Measurements from ENCODE around the gene CWC27.

DNA sequence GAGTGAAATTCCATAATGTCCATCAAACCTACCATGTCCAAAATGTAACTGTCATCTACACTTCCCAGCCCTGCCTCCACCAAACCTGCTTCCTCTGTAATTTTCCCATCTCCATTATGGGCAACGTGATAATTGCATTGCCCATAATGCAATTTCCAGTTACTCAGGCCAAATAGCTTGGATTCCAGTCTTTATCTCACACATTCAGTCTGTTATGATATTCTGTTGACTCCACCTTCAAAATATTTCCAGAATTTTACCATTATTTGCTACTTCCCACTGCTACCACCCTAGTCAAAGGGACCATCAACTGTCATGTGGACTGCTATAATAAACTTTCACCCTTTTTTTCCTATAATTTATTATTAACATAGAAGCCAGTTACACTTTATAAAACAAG, 256.0 kb downstream of the CWC27 start:
- TF ChIP-seq, protein P1, sequence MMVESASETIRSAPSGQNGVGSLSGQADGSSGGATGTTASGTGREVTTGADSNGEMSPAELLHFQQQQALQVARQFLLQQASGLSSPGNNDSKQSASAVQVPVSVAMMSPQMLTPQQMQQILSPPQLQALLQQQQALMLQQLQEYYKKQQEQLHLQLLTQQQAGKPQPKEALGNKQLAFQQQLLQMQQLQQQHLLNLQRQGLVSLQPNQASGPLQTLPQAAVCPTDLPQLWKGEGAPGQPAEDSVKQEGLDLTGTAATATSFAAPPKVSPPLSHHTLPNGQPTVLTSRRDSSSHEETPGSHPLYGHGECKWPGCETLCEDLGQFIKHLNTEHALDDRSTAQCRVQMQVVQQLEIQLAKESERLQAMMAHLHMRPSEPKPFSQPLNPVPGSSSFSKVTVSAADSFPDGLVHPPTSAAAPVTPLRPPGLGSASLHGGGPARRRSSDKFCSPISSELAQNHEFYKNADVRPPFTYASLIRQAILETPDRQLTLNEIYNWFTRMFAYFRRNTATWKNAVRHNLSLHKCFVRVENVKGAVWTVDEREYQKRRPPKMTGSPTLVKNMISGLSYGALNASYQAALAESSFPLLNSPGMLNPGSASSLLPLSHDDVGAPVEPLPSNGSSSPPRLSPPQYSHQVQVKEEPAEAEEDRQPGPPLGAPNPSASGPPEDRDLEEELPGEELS (CRISPR knock-in tag; IDR thresholded peaks at IDR 0.05) = no peak
- TF ChIP-seq, protein P2, sequence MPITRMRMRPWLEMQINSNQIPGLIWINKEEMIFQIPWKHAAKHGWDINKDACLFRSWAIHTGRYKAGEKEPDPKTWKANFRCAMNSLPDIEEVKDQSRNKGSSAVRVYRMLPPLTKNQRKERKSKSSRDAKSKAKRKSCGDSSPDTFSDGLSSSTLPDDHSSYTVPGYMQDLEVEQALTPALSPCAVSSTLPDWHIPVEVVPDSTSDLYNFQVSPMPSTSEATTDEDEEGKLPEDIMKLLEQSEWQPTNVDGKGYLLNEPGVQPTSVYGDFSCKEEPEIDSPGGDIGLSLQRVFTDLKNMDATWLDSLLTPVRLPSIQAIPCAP (CRISPR knock-in tag; IDR thresholded peaks at IDR 0.05) = no peak
- TF ChIP-seq, protein P3, sequence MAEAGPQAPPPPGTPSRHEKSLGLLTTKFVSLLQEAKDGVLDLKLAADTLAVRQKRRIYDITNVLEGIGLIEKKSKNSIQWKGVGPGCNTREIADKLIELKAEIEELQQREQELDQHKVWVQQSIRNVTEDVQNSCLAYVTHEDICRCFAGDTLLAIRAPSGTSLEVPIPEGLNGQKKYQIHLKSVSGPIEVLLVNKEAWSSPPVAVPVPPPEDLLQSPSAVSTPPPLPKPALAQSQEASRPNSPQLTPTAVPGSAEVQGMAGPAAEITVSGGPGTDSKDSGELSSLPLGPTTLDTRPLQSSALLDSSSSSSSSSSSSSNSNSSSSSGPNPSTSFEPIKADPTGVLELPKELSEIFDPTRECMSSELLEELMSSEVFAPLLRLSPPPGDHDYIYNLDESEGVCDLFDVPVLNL (CRISPR knock-in tag; IDR thresholded peaks at IDR 0.05; ENCODE audit: borderline replicate concordance, low read depth) = no peak
- TF ChIP-seq TP53 (CRISPR knock-in tag; IDR thresholded peaks at IDR 0.05) = no peak
- TF ChIP-seq, protein P4, sequence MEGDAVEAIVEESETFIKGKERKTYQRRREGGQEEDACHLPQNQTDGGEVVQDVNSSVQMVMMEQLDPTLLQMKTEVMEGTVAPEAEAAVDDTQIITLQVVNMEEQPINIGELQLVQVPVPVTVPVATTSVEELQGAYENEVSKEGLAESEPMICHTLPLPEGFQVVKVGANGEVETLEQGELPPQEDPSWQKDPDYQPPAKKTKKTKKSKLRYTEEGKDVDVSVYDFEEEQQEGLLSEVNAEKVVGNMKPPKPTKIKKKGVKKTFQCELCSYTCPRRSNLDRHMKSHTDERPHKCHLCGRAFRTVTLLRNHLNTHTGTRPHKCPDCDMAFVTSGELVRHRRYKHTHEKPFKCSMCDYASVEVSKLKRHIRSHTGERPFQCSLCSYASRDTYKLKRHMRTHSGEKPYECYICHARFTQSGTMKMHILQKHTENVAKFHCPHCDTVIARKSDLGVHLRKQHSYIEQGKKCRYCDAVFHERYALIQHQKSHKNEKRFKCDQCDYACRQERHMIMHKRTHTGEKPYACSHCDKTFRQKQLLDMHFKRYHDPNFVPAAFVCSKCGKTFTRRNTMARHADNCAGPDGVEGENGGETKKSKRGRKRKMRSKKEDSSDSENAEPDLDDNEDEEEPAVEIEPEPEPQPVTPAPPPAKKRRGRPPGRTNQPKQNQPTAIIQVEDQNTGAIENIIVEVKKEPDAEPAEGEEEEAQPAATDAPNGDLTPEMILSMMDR (IDR thresholded peaks at IDR 0.05) = no peak
- no peak for TF ChIP-seq ZNF263 (CRISPR knock-in tag; IDR thresholded peaks at IDR 0.05; ENCODE audit: low read depth)
- TF ChIP-seq ETV6 (CRISPR knock-in tag; IDR thresholded peaks at IDR 0.05) = no peak
- TF ChIP-seq CREB1 (CRISPR knock-in tag; IDR thresholded peaks at IDR 0.05) = no peak
- TF ChIP-seq ZNF396 (CRISPR knock-in tag; IDR thresholded peaks at IDR 0.05; ENCODE audit: borderline replicate concordance) = no peak
- no peak for TF ChIP-seq TEAD4 (CRISPR knock-in tag; IDR thresholded peaks at IDR 0.05)
- no peak for TF ChIP-seq ELF4 (CRISPR knock-in tag; IDR thresholded peaks at IDR 0.05; ENCODE audit: low read depth)
- TF ChIP-seq MAX (CRISPR knock-in tag; IDR thresholded peaks at IDR 0.05) = no peak

All from WTC11 (cell line).